K562 (cell line): ENCODE measurements around the gene RASSF10. TPM values are rescaled to one million over a fixed set of nuclear protein-coding genes. Genes with fewer than 3 reads are reported as not detected.
A peak's percentile ranks its signal among the peaks of the same experiment; 100 is the strongest.

Experiments
- ATAC-seq: fragments of 200-7000 bp; cut with Tn5 transposase; 3 replicates; pipeline ENCODE4 v1.9.1; 2020; ENCODE audit warnings: moderate library complexity
- BruUV-seq: library from RNA; stranded (reverse); fragments of 400-500 nt; replicated peaks from 2 replicates; lab custom pipeline; 2021; lab: Mats Ljungman, UMichigan
- CTCF ChIA-PET: fragments of 300-600 bp; formaldehyde crosslinking; extraction: SDS; loops from one replicate; lab custom pipeline; 2021; ENCODE audit warnings: low intra/inter-chr PET ratio; lab: Yijun Ruan, JAX
- POLR2A ChIA-PET: fragments of 300-600, 350-650 bp; sonication (Branson Sonifier 250); formaldehyde crosslinking; extraction: SDS; loops from one replicate; lab custom pipeline; 2021; ENCODE audit warnings: antibody characterized with exemption, inconsistent platforms; lab: Yijun Ruan, JAX
- DNase-seq, 4 experiments: peaks; one replicate each; pipeline versions ENCODE4 v3.0.0 to v3.0.0-alpha.2; 2011 to 2018; ENCODE audit warnings: low spot score in 3 of 4, mixed read lengths in 3 of 4; ENCODE audit errors: extremely low read depth in 1 of 4
- FAIRE-seq: peaks from 2 replicates; lab custom pipeline; 2011; peaks lifted over from hg19 to GRCh38; lab: Jason Lieb, UNC
- H2AFZ ChIP-seq: 2 replicates; pipeline ENCODE4 v1.6.0; 2011; ENCODE audit warnings: low read depth, low read length, control low read depth, inconsistent platforms
- H3K27ac ChIP-seq: fragments of 200-600 bp; 3 replicates; pipeline ENCODE4 v1.8.0; 2011; ENCODE audit warnings: low read depth, mild to moderate bottlenecking, control low read depth, inconsistent platforms, low read length, moderate library complexity, mixed read lengths; ENCODE audit errors: extremely low read depth
- H3K27me3 ChIP-seq, 2 experiments: fragments of 300-600 bp in 1 of 2; 2 replicates in 1 of 2; 3 replicates in 1 of 2; pipeline versions ENCODE4 v1.6.0 to v1.8.0; 2011; ENCODE audit warnings: inconsistent platforms in 2 of 2, low read length in 2 of 2, mild to moderate bottlenecking in 1 of 2, mixed read lengths in 1 of 2, moderate library complexity in 1 of 2; ENCODE audit not compliant: control insufficient read depth in 2 of 2, insufficient read depth in 2 of 2
- H3K36me3 ChIP-seq: fragments of 300-600 bp; 3 replicates; pipeline ENCODE4 v1.8.0; 2011; ENCODE audit warnings: mild to moderate bottlenecking, low read length, inconsistent platforms; ENCODE audit not compliant: control insufficient read depth, insufficient read depth
- H3K4me1 ChIP-seq, 2 experiments: fragments of 200-600 bp in 1 of 2; replicated peaks in 1 of 2; 2 replicates in 1 of 2; 3 replicates in 1 of 2; pipeline versions ENCODE4 v1.5.1 to v1.8.0; 2011; ENCODE audit warnings: inconsistent platforms in 2 of 2, low read length in 2 of 2, mild to moderate bottlenecking in 1 of 2, mixed read lengths in 1 of 2, moderate library complexity in 1 of 2; ENCODE audit not compliant: control insufficient read depth in 2 of 2, insufficient read depth in 2 of 2
- H3K4me2 ChIP-seq: 2 replicates; pipeline ENCODE4 v1.6.1; 2011; ENCODE audit warnings: low read length, control low read depth, inconsistent platforms, mixed read lengths; ENCODE audit not compliant: insufficient read depth
- H3K4me3 ChIP-seq: fragments of 200-600 bp; sonication (generic), shearing (Covaris generic); 2 replicates; pipeline ENCODE4 v1.5.1; 2016; ENCODE audit warnings: control low read depth, inconsistent platforms
- H3K79me2 ChIP-seq: fragments of 200-600 bp; 3 replicates; pipeline ENCODE4 v1.8.0; 2011; ENCODE audit warnings: low read length, inconsistent platforms; ENCODE audit not compliant: control insufficient read depth, insufficient read depth
- H3K9ac ChIP-seq, 2 experiments: 2 replicates each; pipeline versions ENCODE4 v1.6.0 to v1.6.1; 2011; ENCODE audit warnings: low read depth in 2 of 2, low read length in 2 of 2, control low read depth in 1 of 2, inconsistent platforms in 1 of 2, mild to moderate bottlenecking in 1 of 2, mixed read lengths in 1 of 2; ENCODE audit not compliant: insufficient read depth in 1 of 2
- H3K9me1 ChIP-seq: one replicate; pipeline ENCODE4 v1.6.0; 2011; ENCODE audit warnings: inconsistent platforms, mild to moderate bottlenecking, low read length, moderate library complexity; ENCODE audit not compliant: control insufficient read depth, insufficient read depth
- H3K9me3 ChIP-seq: replicated peaks from 2 replicates; pipeline ENCODE4 v1.5.1; 2011; ENCODE audit warnings: low read depth, low read length, inconsistent platforms; ENCODE audit not compliant: control insufficient read depth, insufficient read depth
- H4K20me1 ChIP-seq: replicated peaks from 2 replicates; pipeline ENCODE4 v1.6.1; 2011; ENCODE audit warnings: low read length, inconsistent platforms, mixed read lengths; ENCODE audit not compliant: control insufficient read depth, insufficient read depth
- NCOA2 ChIP-seq, 2 experiments: fragments of 450-650 bp; IDR thresholded peaks; 2 replicates each; pipeline ENCODE4 v1.6.1; 2018; ENCODE audit warnings: mild to moderate bottlenecking in 2 of 2, moderate library complexity in 1 of 2; ENCODE audit not compliant: partially characterized antibody in 2 of 2
- TEAD4 ChIP-seq, 2 experiments: sonication (generic) in 1 of 2; formaldehyde crosslinking in 1 of 2; IDR thresholded peaks; 2 replicates each; pipeline versions ENCODE4 v1.6.1 to v1.8.0; 2012 to 2022; ENCODE audit warnings: borderline replicate concordance in 1 of 2, inconsistent platforms in 1 of 2, low read length in 1 of 2, mild to moderate bottlenecking in 1 of 2, missing genetic modification reagents in 1 of 2
- XRCC4 ChIP-seq: IDR thresholded peaks from one replicate; pipeline ENCODE4 v1.6.1; 2011; ENCODE audit not compliant: insufficient read depth, insufficient read length; ENCODE audit errors: extremely low read depth
- WGBS: fragments of 100-300 bp; shearing (Covaris generic); methylation state at CpG from one replicate; pipeline ENCODE4 v1.1.6; 2016; ENCODE audit warnings: low coverage, mixed read lengths; ENCODE audit not compliant: insufficient coverage; ENCODE audit errors: missing lambda C conversion rate; 5-methylcytosine and 5-hydroxymethylcytosine counted together
- in situ Hi-C: fragments of 300-500 bp; cut with MboI; formaldehyde crosslinking; loops from 4 replicates; pipeline ENCODE4 v1.15.0; 2018; ENCODE audit warnings: inconsistent platforms, mixed read lengths
- intact Hi-C: fragments of 100-400 bp; cut with micrococcal nuclease; formaldehyde crosslinking; loops from 2 replicates; pipeline ENCODE4 v1.14.2; 2022
- polyA plus RNA-seq, 8 experiments: library from polyadenylated mRNA; depleted of rRNA in 4 of 8; stranded (reverse) in 5 of 8; unstranded in 3 of 8; fragments of >200 nt; fragmentation: Nextera tagmentation in 2 of 8; fragmentation: Illumina TruSeq in 1 of 8; extraction: Ambion mirVana in 2 of 8; extraction: Trizol in 1 of 8; gene quantifications; 2 replicates each; pipeline versions ENCODE4 v1.2.1 to v1.2.3, GENCODE V29; 2011 to 2014; ENCODE audit warnings: inconsistent platforms in 1 of 8, missing spikeins in 1 of 8
- total RNA-seq, 7 experiments: library from RNA; depleted of rRNA in 6 of 7; stranded (reverse); fragments of >200 nt in 6 of 7; fragmentation: Illumina TruSeq in 2 of 7; extraction: Trizol in 2 of 7; gene quantifications; 2 replicates each; pipeline versions ENCODE4 v1.2.1 to v1.2.3, GENCODE V29; 2011 to 2021; ENCODE audit warnings: low replicate concordance in 1 of 7
- TF ChIP-seq, protein P1 (sequence below): fragments of 450-650 bp; IDR thresholded peaks from 2 replicates; pipeline ENCODE4 v1.6.1; 2016
- TF ChIP-seq, protein P2 (sequence below), 2 experiments: fragments of 150-350 bp in 1 of 2; IDR thresholded peaks; 2 replicates each; pipeline ENCODE4 v1.6.1; 2012 to 2016; ENCODE audit warnings: low read depth in 2 of 2, low read length in 2 of 2, mild to moderate bottlenecking in 1 of 2, moderate library complexity in 1 of 2

Gene RASSF10
- total and polyA plus RNA-seq, 9 of the 15 experiments (the other 6 are each of a cell fraction or from before 2014, with no cell fraction given) = not detected

DNA sequence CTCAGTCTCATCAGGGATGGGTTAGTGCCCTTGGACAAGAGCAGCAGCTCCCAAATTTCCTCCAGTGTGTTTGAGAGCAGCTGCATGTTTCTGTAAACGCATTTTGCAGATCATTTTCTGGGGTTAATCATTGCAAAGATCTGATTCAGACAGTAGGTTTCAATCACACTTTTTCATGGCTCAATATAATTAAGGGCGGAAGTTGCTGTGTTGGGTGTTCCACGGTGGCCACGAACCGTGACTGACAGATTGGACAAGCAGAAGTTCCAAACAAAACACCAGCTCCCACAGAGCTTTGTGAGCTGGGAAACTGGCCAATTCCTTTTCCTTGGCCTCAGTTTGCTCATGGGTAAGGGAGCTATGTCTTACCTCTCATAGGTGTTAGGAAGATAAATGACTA, 8.4 kb upstream of the RASSF10 start:
- 15% methylated on average over 5 of the region's 5 CpGs for WGBS

More for the DNA sequence above, 8.4 kb upstream of the RASSF10 start:
- H2AFZ ChIP-seq = no peak overlapping the region
- BruUV-seq = no TSS peak
- H3K9ac ChIP-seq = no peak overlapping the region
- H3K4me3 ChIP-seq = no peak overlapping the region
- FAIRE-seq = no peak
- no peaks in the 10 kb centered on the region for H4K20me1 ChIP-seq
- no peak overlapping the region for H3K27ac ChIP-seq
- no peaks in the 10 kb centered on the region; a peak in 1 of 5 replicates for H3K27me3 ChIP-seq
- in situ Hi-C loops = no loop called here
- H3K79me2 ChIP-seq = no peaks in the 10 kb centered on the region
- ChIA-PET CTCF (no interaction called here), POLR2A (interaction anchor here (1.3 kb wide), 1 partner anchor 11 kb away, joined by 4 read pairs; no protein-coding TSS in a partner anchor)
- intact Hi-C loops = no loop called here
- no peaks in the 10 kb centered on the region; the same call in 1 of the 2 replicates for H3K9me3 ChIP-seq
- no peak for DNase-seq
- no peak overlapping the region for H3K4me2 ChIP-seq
- peaks cover 0 to 12% of the 10 kb centered on the region in 2 experiments; a peak in 2 of 5 replicates for H3K4me1 ChIP-seq
- TF ChIP-seq, protein P1, sequence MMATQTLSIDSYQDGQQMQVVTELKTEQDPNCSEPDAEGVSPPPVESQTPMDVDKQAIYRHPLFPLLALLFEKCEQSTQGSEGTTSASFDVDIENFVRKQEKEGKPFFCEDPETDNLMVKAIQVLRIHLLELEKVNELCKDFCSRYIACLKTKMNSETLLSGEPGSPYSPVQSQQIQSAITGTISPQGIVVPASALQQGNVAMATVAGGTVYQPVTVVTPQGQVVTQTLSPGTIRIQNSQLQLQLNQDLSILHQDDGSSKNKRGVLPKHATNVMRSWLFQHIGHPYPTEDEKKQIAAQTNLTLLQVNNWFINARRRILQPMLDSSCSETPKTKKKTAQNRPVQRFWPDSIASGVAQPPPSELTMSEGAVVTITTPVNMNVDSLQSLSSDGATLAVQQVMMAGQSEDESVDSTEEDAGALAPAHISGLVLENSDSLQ = peak; percentile 26; the same call in 1 of the 2 replicates
- TF ChIP-seq TEAD4 (IDR thresholded peaks at IDR 0.05; ENCODE audit: low read length) (no peak), TEAD4 (CRISPR knock-in tag; IDR thresholded peaks at IDR 0.05; ENCODE audit: borderline replicate concordance) (no peak), NCOA2 (IDR thresholded peaks at IDR 0.05; ENCODE audit: partially characterized antibody in 2 of 2) (no peak), XRCC4 (no peak)
- TF ChIP-seq, protein P2, sequence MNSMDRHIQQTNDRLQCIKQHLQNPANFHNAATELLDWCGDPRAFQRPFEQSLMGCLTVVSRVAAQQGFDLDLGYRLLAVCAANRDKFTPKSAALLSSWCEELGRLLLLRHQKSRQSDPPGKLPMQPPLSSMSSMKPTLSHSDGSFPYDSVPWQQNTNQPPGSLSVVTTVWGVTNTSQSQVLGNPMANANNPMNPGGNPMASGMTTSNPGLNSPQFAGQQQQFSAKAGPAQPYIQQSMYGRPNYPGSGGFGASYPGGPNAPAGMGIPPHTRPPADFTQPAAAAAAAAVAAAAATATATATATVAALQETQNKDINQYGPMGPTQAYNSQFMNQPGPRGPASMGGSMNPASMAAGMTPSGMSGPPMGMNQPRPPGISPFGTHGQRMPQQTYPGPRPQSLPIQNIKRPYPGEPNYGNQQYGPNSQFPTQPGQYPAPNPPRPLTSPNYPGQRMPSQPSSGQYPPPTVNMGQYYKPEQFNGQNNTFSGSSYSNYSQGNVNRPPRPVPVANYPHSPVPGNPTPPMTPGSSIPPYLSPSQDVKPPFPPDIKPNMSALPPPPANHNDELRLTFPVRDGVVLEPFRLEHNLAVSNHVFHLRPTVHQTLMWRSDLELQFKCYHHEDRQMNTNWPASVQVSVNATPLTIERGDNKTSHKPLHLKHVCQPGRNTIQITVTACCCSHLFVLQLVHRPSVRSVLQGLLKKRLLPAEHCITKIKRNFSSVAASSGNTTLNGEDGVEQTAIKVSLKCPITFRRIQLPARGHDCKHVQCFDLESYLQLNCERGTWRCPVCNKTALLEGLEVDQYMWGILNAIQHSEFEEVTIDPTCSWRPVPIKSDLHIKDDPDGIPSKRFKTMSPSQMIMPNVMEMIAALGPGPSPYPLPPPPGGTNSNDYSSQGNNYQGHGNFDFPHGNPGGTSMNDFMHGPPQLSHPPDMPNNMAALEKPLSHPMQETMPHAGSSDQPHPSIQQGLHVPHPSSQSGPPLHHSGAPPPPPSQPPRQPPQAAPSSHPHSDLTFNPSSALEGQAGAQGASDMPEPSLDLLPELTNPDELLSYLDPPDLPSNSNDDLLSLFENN (IDR thresholded peaks at IDR 0.05; ENCODE audit: low read depth in 2 of 2, low read length in 2 of 2) = no peak
- TF ChIP-seq, all 486 proteins: peak for 1
- Histone ChIP-seq H3K36me3 (no peaks in the 10 kb centered on the region), H3K9me1 (no peaks in the 10 kb centered on the region)
- ATAC-seq = no peak
